ENCODE measurements around the gene A3GALT2.

Gene A3GALT2

DNA sequence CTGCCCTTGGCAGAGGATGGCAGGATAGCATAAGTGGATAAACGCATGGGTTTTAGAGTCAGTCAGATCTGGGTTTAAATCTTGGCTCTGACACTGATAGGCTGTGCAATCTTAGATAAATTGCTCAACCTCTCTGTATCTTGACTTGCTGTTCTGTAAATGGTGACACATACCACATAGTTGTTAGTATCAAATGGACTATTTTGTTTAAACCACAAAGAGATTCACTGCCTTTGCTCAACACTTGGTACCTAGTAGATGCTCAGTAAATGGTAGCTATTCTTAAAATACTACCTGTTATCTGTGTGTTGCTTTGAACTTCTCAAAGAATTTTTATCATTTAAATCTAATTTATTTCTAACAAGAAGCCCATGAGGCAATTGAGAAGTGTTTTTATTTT is 39.5 kb upstream of the A3GALT2 start:
- H3K27ac ChIP-seq (ENCODE audit: low read depth, low read length): no peak overlapping the region

DNA sequence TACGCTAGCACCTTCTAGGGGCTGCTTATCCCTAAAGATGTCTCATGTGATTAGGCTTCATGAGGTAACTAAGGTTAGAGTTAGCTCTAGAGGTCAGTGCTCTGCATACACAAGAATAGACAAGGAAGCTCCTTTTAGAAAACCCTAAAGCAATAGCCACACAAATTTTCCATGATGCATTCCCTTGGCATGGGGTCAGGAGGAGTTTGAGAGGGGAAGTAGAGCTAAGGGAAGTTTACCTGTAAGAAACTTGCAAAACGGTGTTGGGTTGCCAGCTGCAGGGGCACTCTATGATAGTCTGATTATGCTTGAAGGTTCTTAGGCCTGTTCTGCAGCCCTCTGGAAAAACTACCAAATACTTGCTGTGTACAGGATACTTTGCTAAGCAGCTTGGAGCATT is 39.0 kb upstream of the A3GALT2 start:
- H3K4me1 ChIP-seq (ENCODE audit: control insufficient read depth, insufficient read depth, low read length): peaks cover 16% of the 10 kb centered on the region
- no peaks in the 10 kb centered on the region for H3K27me3 ChIP-seq (ENCODE audit: control insufficient read depth, insufficient read depth, low read length)
- H3K27ac ChIP-seq (ENCODE audit: low read depth, low read length): no peak overlapping the region

More for the DNA sequence above, 39.5 kb upstream of the A3GALT2 start:
- no peaks in the 10 kb centered on the region for H3K27me3 ChIP-seq (ENCODE audit: control insufficient read depth, insufficient read depth, low read length)
- no peaks in the 10 kb centered on the region for H3K36me3 ChIP-seq (ENCODE audit: control insufficient read depth, insufficient read depth, low read length)
- H3K9ac ChIP-seq (ENCODE audit: low read length): no peak overlapping the region
- peaks cover 20% of the 10 kb centered on the region for H3K4me1 ChIP-seq (ENCODE audit: control insufficient read depth, insufficient read depth, low read length)
- no peak overlapping the region for H3K4me3 ChIP-seq (ENCODE audit: low read length)

DNA sequence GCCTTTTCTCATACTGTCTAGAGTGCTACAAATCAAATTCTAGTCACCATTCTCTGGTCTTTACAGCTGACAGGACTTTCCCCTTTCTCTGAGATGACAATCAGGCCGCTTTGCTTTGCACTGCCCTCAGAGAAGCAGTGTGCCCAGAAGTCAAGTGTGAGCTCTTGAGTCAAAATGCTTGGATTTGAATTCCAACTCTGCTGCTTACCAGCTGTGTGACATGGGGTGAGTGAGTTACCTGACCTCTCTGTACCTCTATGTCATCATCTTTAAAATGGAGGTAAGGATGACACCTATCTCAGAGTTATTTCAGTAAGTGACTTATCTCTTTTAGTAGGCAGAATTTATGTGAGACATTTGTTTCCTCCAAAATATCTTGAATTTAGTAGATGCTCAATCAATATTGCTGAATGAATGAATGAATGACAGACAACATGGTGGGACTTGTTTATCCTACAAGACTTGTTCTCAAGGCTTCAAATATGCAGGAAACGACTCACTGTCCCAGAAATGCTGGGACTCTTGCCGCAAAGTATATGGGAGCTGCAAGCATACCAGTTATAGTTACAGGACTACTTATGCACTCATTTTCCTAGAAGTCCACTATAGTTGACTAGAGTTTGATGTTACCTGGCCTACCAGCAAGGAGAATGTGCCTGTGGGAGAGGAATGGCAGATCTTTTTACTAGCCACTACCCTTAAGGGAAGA is 38.1 kb upstream of the A3GALT2 start:
- H3K27me3 ChIP-seq (ENCODE audit: control insufficient read depth, insufficient read depth, low read length): no peaks in the 10 kb centered on the region
- H3K4me1 ChIP-seq (ENCODE audit: control insufficient read depth, insufficient read depth, low read length): peaks cover 6% of the 10 kb centered on the region
- H3K9ac ChIP-seq (ENCODE audit: low read length): no peak overlapping the region
- no peaks in the 10 kb centered on the region for H3K36me3 ChIP-seq (ENCODE audit: control insufficient read depth, insufficient read depth, low read length)
- H3K27ac ChIP-seq (ENCODE audit: low read depth, low read length): no peak overlapping the region
- no peak overlapping the region for H3K4me3 ChIP-seq (ENCODE audit: low read length)

More for the DNA sequence above, 39.0 kb upstream of the A3GALT2 start:
- Histone ChIP-seq H3K4me3 (ENCODE audit: low read length) (no peak overlapping the region), H3K36me3 (ENCODE audit: control insufficient read depth, insufficient read depth, low read length) (no peaks in the 10 kb centered on the region), H3K9ac (ENCODE audit: low read length) (no peak overlapping the region)

DNA sequence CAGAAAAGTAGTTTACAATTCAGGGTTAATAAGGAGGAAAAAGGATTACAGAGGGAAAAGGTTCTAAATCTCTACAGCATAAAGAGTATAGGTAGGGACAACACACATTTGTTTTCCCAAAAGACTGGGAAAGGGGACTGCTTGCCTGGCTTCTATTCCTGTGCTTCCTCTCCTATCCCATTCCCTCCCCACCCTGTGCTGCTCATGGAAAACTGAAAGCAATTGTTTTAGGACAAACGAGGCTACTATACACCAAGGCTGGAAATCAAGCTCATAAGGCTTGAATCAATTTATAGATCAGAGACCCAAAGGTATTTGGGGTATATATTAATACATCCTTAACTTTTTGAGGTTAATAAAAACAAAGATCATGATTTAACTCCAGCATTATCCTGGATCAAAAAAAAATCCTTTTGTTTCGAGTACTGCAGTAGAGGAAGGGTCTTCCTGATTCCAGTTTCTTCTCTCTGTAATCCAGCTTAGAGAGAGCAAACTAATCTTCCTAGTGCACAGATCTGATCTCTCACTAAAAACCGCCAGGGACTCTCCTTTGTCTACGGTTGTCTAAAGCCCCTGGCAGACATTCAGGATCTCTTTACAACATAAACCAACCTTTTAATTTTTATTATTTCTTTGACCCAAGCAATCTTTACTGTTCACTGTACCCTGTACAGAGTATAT is 37.4 kb upstream of the A3GALT2 start:
- H3K4me1 ChIP-seq (ENCODE audit: control insufficient read depth, insufficient read depth, low read length): peaks cover under 1% of the 10 kb centered on the region
- no peak overlapping the region for H3K9ac ChIP-seq (ENCODE audit: low read length)
- no peaks in the 10 kb centered on the region for H3K36me3 ChIP-seq (ENCODE audit: control insufficient read depth, insufficient read depth, low read length)
- H3K27ac ChIP-seq (ENCODE audit: low read depth, low read length): no peak overlapping the region
- no peak overlapping the region for H3K4me3 ChIP-seq (ENCODE audit: low read length)
- no peaks in the 10 kb centered on the region for H3K27me3 ChIP-seq (ENCODE audit: control insufficient read depth, insufficient read depth, low read length)

DNA sequence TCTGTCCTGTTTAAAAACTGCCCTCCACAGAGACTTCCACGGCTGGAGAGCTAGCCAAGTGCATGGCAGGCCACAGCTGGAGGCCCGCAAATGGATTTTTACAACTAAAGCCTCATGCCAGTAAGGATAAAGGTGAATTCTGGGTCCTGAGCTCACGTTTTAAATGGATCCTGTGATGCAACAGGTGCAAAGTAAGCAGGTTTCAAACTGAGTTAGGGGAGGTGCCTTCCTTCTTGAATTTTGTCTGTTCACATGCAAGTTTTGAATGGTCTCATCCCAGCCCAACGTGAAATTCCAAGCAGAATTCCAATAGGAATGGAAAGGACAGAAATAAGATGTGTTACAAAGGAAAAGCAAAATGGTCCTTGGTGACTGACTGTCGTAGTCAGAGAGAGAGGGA is 36.2 kb upstream of the A3GALT2 start:
- Histone ChIP-seq H3K9ac (ENCODE audit: low read length) (no peak overlapping the region), H3K4me1 (ENCODE audit: control insufficient read depth, insufficient read depth, low read length) (no peaks in the 10 kb centered on the region), H3K27me3 (ENCODE audit: control insufficient read depth, insufficient read depth, low read length) (no peaks in the 10 kb centered on the region), H3K27ac (ENCODE audit: low read depth, low read length) (no peak overlapping the region), H3K36me3 (ENCODE audit: control insufficient read depth, insufficient read depth, low read length) (no peaks in the 10 kb centered on the region), H3K4me3 (ENCODE audit: low read length) (no peak overlapping the region)

DNA sequence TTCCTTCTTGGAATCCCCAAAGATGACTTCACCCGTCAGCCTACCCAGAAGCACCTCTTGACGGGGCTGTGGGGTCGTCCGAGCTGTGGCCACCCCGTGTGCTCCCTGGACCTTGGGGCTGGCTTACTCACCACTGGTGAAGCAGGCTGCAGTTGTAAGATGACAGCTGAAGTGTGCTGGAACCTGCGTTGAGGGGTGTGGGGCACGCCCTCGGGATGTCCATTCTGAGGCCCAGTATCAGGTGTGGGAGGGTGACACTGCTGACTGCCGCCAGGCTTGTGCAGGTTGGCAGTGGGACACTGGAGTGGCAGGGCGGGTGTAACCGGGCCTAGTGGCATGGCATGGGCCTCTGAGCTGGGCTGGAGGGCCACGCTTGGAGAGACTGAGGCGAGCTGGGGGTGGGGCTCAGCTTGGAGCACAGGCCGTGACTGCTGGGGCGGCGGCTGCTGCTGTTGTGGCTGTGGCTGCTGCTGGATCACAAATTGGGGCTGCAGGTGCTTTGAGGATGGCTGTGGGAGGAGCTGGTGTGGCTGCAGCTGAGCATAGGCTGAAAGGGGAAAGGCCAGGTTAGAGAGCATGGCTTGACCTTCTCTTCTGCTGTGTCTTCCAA is 33.9 kb upstream of the A3GALT2 start:
- H3K27ac ChIP-seq (ENCODE audit: low read depth, low read length): no peak overlapping the region
- no peaks in the 10 kb centered on the region for H3K4me1 ChIP-seq (ENCODE audit: control insufficient read depth, insufficient read depth, low read length)
- H3K36me3 ChIP-seq (ENCODE audit: control insufficient read depth, insufficient read depth, low read length): no peaks in the 10 kb centered on the region
- no peak overlapping the region for H3K4me3 ChIP-seq (ENCODE audit: low read length)
- H3K27me3 ChIP-seq (ENCODE audit: control insufficient read depth, insufficient read depth, low read length): no peaks in the 10 kb centered on the region
- H3K9ac ChIP-seq (ENCODE audit: low read length): no peak overlapping the region

DNA sequence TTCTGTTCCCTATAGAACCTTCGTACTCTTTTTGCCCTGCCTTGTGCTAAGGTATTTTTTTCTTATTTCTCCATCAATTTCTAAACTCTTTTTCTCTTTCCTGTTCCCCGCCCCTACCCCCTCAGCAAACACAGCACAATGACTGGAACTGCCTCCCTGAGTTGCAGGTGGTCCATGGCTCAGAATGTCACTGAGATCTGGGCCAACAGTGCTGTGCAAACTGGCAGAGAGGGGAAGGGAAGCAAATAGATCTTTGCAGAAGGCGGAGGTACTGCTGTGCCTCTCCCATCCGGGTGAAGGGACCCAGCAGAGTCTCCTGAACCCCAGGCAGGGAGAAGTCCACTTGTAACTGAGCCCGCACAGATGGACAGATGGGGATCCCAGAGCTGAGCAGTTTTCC is 32.6 kb upstream of the A3GALT2 start:
- H3K4me1 ChIP-seq (ENCODE audit: control insufficient read depth, insufficient read depth, low read length): no peaks in the 10 kb centered on the region
- H3K4me3 ChIP-seq (ENCODE audit: low read length): no peak overlapping the region
- H3K9ac ChIP-seq (ENCODE audit: low read length): no peak overlapping the region
- H3K27ac ChIP-seq (ENCODE audit: low read depth, low read length): no peak overlapping the region
- H3K27me3 ChIP-seq (ENCODE audit: control insufficient read depth, insufficient read depth, low read length): no peaks in the 10 kb centered on the region
- H3K36me3 ChIP-seq (ENCODE audit: control insufficient read depth, insufficient read depth, low read length): no peaks in the 10 kb centered on the region

DNA sequence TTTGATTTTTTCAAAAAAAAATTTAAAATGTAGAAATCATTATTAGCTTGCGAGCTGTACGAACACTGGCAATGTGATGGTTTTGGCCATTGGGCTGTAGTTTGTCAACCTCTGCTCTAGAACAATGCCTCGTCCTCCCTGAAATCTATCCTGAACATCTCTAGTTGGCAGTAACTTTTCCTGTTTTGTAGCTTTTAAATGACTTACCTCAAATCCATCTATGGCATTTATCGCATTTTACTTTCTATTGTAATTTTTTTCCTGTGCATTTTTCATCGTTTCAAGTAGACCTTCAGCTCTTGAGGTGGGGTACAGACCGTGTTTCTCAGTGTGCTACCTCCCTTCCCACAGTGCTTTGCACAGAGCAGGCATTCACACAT is 30.4 kb upstream of the A3GALT2 start:
- H3K4me3 ChIP-seq (ENCODE audit: low read length): no peak overlapping the region
- no peak overlapping the region for H3K9ac ChIP-seq (ENCODE audit: low read length)
- H3K27ac ChIP-seq (ENCODE audit: low read depth, low read length): no peak overlapping the region
- no peaks in the 10 kb centered on the region for H3K27me3 ChIP-seq (ENCODE audit: control insufficient read depth, insufficient read depth, low read length)
- peaks cover 21% of the 10 kb centered on the region for H3K4me1 ChIP-seq (ENCODE audit: control insufficient read depth, insufficient read depth, low read length)
- no peaks in the 10 kb centered on the region for H3K36me3 ChIP-seq (ENCODE audit: control insufficient read depth, insufficient read depth, low read length)

DNA sequence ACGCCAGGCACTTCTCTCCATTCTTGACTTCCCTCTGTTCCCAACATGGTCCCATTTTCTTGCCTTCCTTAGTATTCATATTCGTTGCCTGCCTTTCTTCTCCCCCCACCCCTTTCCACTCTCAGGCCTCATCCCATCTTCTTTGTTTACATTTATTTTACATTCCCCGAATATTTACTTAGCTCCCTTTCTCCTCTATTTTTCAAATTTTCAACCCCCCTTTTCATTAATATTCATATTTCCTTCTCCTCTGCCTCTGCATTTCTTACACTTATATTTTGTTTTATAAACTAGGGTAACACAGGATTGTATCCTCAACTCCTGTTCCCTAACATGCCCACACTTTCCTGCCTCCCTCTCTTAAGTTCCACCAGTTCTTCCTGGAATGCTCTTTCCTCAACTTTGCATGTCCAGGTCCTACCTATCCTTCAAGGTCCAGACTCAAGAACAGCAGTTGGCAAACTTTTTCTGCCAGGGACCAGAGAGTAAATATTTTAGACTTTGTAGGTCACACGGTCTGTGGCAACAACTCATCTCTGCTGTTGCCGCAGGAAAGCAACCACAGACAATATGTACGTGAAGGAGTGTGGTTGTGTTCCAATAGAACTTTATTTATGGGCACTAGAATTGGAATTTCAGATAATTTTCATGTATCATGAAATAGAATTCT is 29.8 kb upstream of the A3GALT2 start:
- no peaks in the 10 kb centered on the region for H3K36me3 ChIP-seq (ENCODE audit: control insufficient read depth, insufficient read depth, low read length)
- H3K27ac ChIP-seq (ENCODE audit: low read depth, low read length): peak overlapping the region; percentile 62
- H3K4me1 ChIP-seq (ENCODE audit: control insufficient read depth, insufficient read depth, low read length): peaks cover 23% of the 10 kb centered on the region
- peak overlapping the region; percentile 75 for H3K4me3 ChIP-seq (ENCODE audit: low read length)
- H3K9ac ChIP-seq (ENCODE audit: low read length): peak overlapping the region; percentile 57
- no peaks in the 10 kb centered on the region for H3K27me3 ChIP-seq (ENCODE audit: control insufficient read depth, insufficient read depth, low read length)

DNA sequence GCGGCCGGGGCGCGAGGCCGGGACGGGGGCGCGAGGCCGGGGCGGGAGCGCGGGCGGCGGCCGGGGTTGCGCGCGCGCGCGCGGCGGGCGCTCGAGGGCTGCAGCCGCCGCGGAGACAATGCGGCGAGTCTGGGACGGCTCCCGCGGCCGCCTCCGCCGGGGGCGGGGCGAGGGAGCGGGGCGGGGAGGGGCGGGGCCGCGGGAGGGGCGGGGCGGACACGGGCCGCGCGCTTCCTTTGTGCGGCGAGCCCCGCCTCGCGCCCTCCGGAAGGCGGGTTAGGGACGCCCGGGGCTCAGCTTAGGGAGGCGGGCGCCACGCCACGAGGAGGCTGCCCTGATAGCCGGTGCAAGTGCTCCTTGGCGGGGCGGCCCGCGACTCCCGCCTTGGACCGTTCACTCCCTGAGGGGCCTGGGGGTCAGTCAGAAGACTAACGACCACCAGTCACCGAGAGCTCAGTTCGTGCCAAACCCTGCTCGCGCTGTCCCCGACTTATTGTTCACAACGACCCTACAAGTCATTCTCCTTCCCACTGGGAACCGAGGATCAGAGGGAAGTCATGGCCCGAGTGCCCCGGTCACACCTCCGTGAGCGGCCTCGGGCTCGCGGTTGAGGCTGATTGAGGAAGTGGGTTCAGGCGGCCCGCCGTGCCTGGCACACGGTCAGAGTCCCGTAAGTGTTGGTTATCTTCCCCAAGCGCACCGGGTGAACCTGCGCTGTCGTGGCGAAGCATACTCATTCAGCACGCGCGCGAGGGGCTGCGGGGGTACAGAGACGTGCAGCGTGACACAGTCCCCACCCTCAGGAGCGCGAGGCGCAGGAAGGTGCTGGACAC is 29.1 kb upstream of the A3GALT2 start:
- peaks cover 26% of the 10 kb centered on the region for H3K4me1 ChIP-seq (ENCODE audit: control insufficient read depth, insufficient read depth, low read length)
- H3K27ac ChIP-seq (ENCODE audit: low read depth, low read length): peak overlapping the region; percentile 62
- peak overlapping the region; percentile 75 for H3K4me3 ChIP-seq (ENCODE audit: low read length)
- no peaks in the 10 kb centered on the region for H3K27me3 ChIP-seq (ENCODE audit: control insufficient read depth, insufficient read depth, low read length)
- H3K36me3 ChIP-seq (ENCODE audit: control insufficient read depth, insufficient read depth, low read length): no peaks in the 10 kb centered on the region
- peak overlapping the region; percentile 57 for H3K9ac ChIP-seq (ENCODE audit: low read length)

DNA sequence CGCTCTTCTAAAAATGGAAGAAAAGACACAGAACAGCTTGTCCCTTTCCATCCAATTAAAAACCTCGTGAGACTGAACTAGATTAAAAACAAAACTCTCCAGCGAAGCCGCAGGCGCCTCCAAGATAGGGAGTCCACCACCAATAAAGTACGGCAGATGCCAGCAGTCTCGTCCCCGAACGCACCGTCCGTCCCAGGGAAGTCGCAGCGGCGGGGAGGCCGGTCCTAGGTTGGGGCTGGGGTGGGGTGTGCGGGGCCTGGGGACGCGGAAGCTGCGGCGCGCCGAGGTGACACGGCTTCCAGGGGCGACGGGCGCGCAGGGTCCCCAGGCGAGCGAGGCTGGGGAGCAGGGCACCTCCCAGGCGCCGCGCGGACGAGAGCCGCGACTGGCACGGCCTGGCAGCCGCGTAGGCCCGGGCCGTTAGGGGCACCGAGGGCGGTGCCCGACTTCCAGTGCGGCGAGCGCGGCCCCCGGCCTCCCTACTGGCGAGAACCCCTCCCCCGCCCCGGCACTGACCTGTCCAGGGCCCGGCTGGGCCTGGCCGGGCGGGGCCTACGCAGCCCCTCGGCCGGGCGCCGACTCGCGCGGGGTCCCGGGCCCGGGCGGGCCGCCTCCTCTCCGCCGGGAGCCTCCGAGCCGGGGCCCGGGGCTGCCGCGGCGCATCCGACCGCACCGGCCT is 28.3 kb upstream of the A3GALT2 start:
- Histone ChIP-seq H3K4me1 (ENCODE audit: control insufficient read depth, insufficient read depth, low read length) (peaks cover 34% of the 10 kb centered on the region), H3K9ac (ENCODE audit: low read length) (peak overlapping the region; percentile 71)

More for the DNA sequence above, 28.3 kb upstream of the A3GALT2 start:
- H3K36me3 ChIP-seq (ENCODE audit: control insufficient read depth, insufficient read depth, low read length): no peaks in the 10 kb centered on the region
- peak overlapping the region; percentile 72 for H3K4me3 ChIP-seq (ENCODE audit: low read length)
- H3K27ac ChIP-seq (ENCODE audit: low read depth, low read length): peak overlapping the region; percentile 95
- H3K27me3 ChIP-seq (ENCODE audit: control insufficient read depth, insufficient read depth, low read length): no peaks in the 10 kb centered on the region

Data from rectal smooth muscle tissue (tissue), 1 donor.